SU-DHL-6 (cell line): Measurements from ENCODE around the gene RPS15.

Experiments used
- H2AFZ ChIP-seq: fragments of 200-600 bp; sonication (generic); 2 replicates; pipeline ENCODE4 v1.6.1; 2014; ENCODE audit warnings: low read depth, mild to moderate bottlenecking, moderate library complexity, mixed read lengths, antibody characterized with exemption, low read length; ENCODE audit not compliant: severe bottlenecking
- H3F3A ChIP-seq: fragments of 200-600 bp; shearing (Covaris generic); 2 replicates; pipeline ENCODE4 v1.6.0; 2016; ENCODE audit warnings: antibody characterized with exemption, mild to moderate bottlenecking; ENCODE audit not compliant: insufficient read depth
- H3K27ac ChIP-seq: fragments of 200-600 bp; sonication (generic); 2 replicates; pipeline ENCODE4 v1.5.1; 2016; ENCODE audit warnings: low read depth, mild to moderate bottlenecking, low read length, moderate library complexity, mixed read lengths
- H3K27me3 ChIP-seq: fragments of 200-600 bp; sonication (generic), shearing (Covaris generic); 2 replicates; pipeline ENCODE4 v1.6.0; 2014; ENCODE audit warnings: mild to moderate bottlenecking, low read length
- H3K36me3 ChIP-seq: fragments of 200-600 bp; sonication (generic); 2 replicates; pipeline ENCODE4 v1.6.1; 2014; ENCODE audit warnings: mild to moderate bottlenecking, low read length, mixed read lengths
- H3K4me2 ChIP-seq: fragments of 300-600, 200-600 bp; shearing (Covaris generic), sonication (generic); 2 replicates; pipeline ENCODE4 v1.6.0; 2014; ENCODE audit warnings: low read length, low read depth, mild to moderate bottlenecking; ENCODE audit not compliant: poor library complexity, severe bottlenecking
- H3K4me3 ChIP-seq: fragments of 200-600 bp; sonication (generic); 2 replicates; pipeline ENCODE4 v1.5.1; 2014; ENCODE audit warnings: antibody characterized with exemption, low read length, mild to moderate bottlenecking, mixed read lengths; ENCODE audit not compliant: insufficient read depth, poor library complexity, severe bottlenecking
- H3K79me2 ChIP-seq: fragments of 200-600 bp; sonication (generic); 2 replicates; pipeline ENCODE4 v1.6.1; 2014; ENCODE audit warnings: mild to moderate bottlenecking, low read length, moderate library complexity; ENCODE audit not compliant: insufficient read depth
- H3K9ac ChIP-seq: fragments of 200-600 bp; sonication (generic); 2 replicates; pipeline ENCODE4 v1.7.0; 2014; ENCODE audit warnings: mild to moderate bottlenecking, low read length
- H3K9me2 ChIP-seq: fragments of 200-600 bp; sonication (generic); replicated peaks from 2 replicates; pipeline ENCODE4 v1.6.1; 2014; ENCODE audit warnings: low read length; ENCODE audit not compliant: insufficient read depth
- H3K9me3 ChIP-seq: fragments of 200-600 bp; sonication (generic); 2 replicates; pipeline ENCODE4 v1.6.1; 2014; ENCODE audit warnings: low read length, mixed read lengths; ENCODE audit not compliant: insufficient read depth
- H4K20me1 ChIP-seq: fragments of 200-600 bp; sonication (generic); 2 replicates; pipeline ENCODE4 v1.6.1; 2014; ENCODE audit warnings: low read depth, mild to moderate bottlenecking, antibody characterized with exemption, low read length, moderate library complexity, mixed read lengths
- CTCF ChIP-seq: fragments of 200-600 bp; sonication (generic); IDR thresholded peaks from one replicate; pipeline ENCODE4 v1.5.1; 2017; ENCODE audit warnings: antibody characterized with exemption, mild to moderate bottlenecking, low read length, moderate library complexity; ENCODE audit not compliant: insufficient read depth, poor library complexity, severe bottlenecking
- EZH2phosphoT487 ChIP-seq: fragments of 200-600 bp; sonication (generic), shearing (Covaris generic); conservative IDR thresholded peaks from 2 replicates; pipeline ENCODE4 v1.6.1; 2018; ENCODE audit warnings: mild to moderate bottlenecking, antibody characterized with exemption, low read length, moderate library complexity, mixed read lengths

Gene RPS15

GRCh38 chr19:1455002-1455335, 16.8 kb downstream of the RPS15 start:
- H3K27ac ChIP-seq: no peak overlapping the region
- H3K4me2 ChIP-seq: peak overlapping the region; percentile 4
- H3K9me2 ChIP-seq: no peaks in the 10 kb centered on the region
- no peaks in the 10 kb centered on the region for H3K27me3 ChIP-seq
- no peaks in the 10 kb centered on the region for H3K79me2 ChIP-seq
- no peaks in the 10 kb centered on the region for H4K20me1 ChIP-seq
- TF ChIP-seq EZH2phosphoT487 (no peak), CTCF (no peak)
- no peak overlapping the region for H3K4me3 ChIP-seq
- H3K9me3 ChIP-seq: no peaks in the 10 kb centered on the region
- H2AFZ ChIP-seq: no peak overlapping the region
- no peaks in the 10 kb centered on the region for H3F3A ChIP-seq
- no peak overlapping the region for H3K9ac ChIP-seq
- H3K36me3 ChIP-seq: no peaks in the 10 kb centered on the region

- no peaks in the 10 kb centered on the region for H3K9me2 ChIP-seq
- no peak overlapping the region for H3K4me3 ChIP-seq
- no peaks in the 10 kb centered on the region for H3F3A ChIP-seq
- no peak overlapping the region for H2AFZ ChIP-seq
- no peaks in the 10 kb centered on the region for H3K36me3 ChIP-seq
- no peaks in the 10 kb centered on the region for H3K27me3 ChIP-seq
- H3K4me2 ChIP-seq: peak overlapping the region; percentile 4
- no peaks in the 10 kb centered on the region for H3K9me3 ChIP-seq
- H4K20me1 ChIP-seq: no peaks in the 10 kb centered on the region
- H3K9ac ChIP-seq: no peak overlapping the region
- TF ChIP-seq EZH2phosphoT487 (no peak), CTCF (no peak)
- H3K79me2 ChIP-seq: no peaks in the 10 kb centered on the region
- no peak overlapping the region for H3K27ac ChIP-seq
Measured at GRCh38 chr19:1455336-1456120, 17.3 kb downstream of the RPS15 start.

GRCh38 chr19:1456121-1456900, 18.1 kb downstream of the RPS15 start:
- Histone ChIP-seq H3K79me2 (no peaks in the 10 kb centered on the region), H3K9me2 (no peaks in the 10 kb centered on the region), H2AFZ (no peak overlapping the region), H4K20me1 (no peaks in the 10 kb centered on the region), H3K4me3 (no peak overlapping the region), H3F3A (no peaks in the 10 kb centered on the region), H3K27ac (no peak overlapping the region), H3K27me3 (no peaks in the 10 kb centered on the region), H3K4me2 (no peak overlapping the region), H3K9me3 (no peaks in the 10 kb centered on the region), H3K36me3 (no peaks in the 10 kb centered on the region), H3K9ac (no peak overlapping the region)
- TF ChIP-seq EZH2phosphoT487: no peak
- no peak for TF ChIP-seq CTCF
